Brain microvascular endothelial cell (primary cell): ENCODE data around the gene KCNAB2.

Source experiments
- DNase-seq: peaks from one replicate; pipeline ENCODE4 v3.0.0-alpha.2; 2020
- H3K27ac ChIP-seq: fragments of 250-450 bp; sonication (Bioruptor Pico); 2 replicates; pipeline ENCODE4 v1.5.1; 2020; ENCODE audit warnings: mild to moderate bottlenecking, moderate library complexity
- H3K27me3 ChIP-seq: fragments of 250-450 bp; sonication (Bioruptor Pico); replicated peaks from 2 replicates; pipeline ENCODE4 v1.5.1; 2020; ENCODE audit warnings: mild to moderate bottlenecking
- H3K36me3 ChIP-seq: fragments of 250-450 bp; sonication (Bioruptor Pico); replicated peaks from 2 replicates; pipeline ENCODE4 v1.5.1; 2020; ENCODE audit warnings: mild to moderate bottlenecking
- H3K4me3 ChIP-seq: 2 replicates; pipeline ENCODE4 v1.5.1; 2011; ENCODE audit warnings: low read depth, mild to moderate bottlenecking, control low read depth, low read length, moderate library complexity
- in situ Hi-C: cut with HindIII; loops from 2 replicates; pipeline ENCODE4 v1.10.0; 2017; ENCODE audit warnings: low sequenced_read_pairs, low pct_ligation_motif_present
- TF ChIP-seq, protein P1 (sequence below): IDR thresholded peaks from 2 replicates; pipeline ENCODE4 v1.5.1; 2011; ENCODE audit warnings: low read depth, mild to moderate bottlenecking, moderate library complexity, low read length, control low read depth, inconsistent platforms; ENCODE audit errors: missing control alignments

KCNAB2 gene

DNA sequence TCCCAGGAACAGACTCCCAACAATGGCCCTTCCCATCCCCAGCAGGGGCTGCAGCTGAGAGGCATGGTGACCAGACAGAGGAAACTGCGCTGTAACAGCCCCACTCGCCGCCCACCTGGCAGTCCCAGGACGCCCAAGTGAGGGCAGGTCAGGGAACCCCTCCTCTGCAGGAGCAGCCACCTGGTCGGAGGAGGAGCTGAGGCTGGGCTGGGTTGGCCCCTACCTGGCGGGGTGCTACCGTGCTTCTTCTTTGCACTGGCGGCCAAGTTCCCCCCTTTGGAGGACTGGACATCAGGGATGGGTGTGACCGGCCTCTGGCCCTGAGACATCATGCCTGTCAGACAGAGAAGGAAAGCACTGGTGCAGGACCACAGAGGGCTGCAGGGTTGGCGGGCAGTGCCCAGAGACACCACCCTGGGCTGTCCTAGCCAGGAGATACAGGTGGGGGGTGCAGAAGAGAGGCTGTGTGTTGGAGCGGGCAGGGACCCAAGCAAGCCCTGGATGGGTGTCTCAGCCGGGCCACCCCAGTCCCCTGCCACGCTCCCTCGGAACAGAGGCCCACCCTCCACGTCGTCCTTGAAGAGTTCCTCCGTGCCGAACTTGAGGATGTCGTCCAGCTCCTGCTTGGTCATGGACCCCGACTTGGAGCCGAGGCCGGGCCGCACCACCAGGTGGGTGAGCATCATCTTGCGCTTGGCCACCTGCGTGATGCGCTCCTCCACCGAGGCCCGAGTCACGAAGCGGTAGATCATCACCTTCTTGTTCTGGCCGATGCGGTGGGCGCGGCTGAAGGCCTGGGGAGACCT is 82.8 kb downstream of the KCNAB2 start:
- no peak for DNase-seq
- TF ChIP-seq, protein P1, sequence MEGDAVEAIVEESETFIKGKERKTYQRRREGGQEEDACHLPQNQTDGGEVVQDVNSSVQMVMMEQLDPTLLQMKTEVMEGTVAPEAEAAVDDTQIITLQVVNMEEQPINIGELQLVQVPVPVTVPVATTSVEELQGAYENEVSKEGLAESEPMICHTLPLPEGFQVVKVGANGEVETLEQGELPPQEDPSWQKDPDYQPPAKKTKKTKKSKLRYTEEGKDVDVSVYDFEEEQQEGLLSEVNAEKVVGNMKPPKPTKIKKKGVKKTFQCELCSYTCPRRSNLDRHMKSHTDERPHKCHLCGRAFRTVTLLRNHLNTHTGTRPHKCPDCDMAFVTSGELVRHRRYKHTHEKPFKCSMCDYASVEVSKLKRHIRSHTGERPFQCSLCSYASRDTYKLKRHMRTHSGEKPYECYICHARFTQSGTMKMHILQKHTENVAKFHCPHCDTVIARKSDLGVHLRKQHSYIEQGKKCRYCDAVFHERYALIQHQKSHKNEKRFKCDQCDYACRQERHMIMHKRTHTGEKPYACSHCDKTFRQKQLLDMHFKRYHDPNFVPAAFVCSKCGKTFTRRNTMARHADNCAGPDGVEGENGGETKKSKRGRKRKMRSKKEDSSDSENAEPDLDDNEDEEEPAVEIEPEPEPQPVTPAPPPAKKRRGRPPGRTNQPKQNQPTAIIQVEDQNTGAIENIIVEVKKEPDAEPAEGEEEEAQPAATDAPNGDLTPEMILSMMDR = no peak

DNA sequence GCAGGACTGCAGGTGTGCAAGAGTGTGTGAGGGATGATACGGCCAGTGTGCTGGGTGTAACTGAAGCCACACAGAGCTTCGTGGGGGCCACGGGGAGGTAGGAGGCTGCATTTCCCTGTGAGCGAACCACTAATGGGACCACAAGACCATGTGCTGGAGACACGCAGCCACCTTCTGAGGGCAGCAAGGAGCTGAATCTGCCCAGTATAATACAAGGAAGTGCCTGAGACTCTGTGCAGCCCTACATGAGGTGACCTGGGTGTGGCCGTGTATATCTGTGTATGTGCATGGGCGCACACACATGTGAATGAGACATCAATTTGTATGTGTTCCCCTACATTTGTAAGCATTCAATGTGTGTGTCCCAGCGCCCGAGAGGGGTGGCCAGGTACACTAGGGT is 83.6 kb downstream of the KCNAB2 start:
- no peaks in the 10 kb centered on the region for H3K27me3 ChIP-seq
- DNase-seq = no peak

More for the DNA sequence above, 82.8 kb downstream of the KCNAB2 start:
- H3K27ac ChIP-seq = no peak overlapping the region
- no peaks in the 10 kb centered on the region for H3K36me3 ChIP-seq
- in situ Hi-C loops = no loop called here
- H3K27me3 ChIP-seq = no peaks in the 10 kb centered on the region
- H3K4me3 ChIP-seq = no peak overlapping the region

DNA sequence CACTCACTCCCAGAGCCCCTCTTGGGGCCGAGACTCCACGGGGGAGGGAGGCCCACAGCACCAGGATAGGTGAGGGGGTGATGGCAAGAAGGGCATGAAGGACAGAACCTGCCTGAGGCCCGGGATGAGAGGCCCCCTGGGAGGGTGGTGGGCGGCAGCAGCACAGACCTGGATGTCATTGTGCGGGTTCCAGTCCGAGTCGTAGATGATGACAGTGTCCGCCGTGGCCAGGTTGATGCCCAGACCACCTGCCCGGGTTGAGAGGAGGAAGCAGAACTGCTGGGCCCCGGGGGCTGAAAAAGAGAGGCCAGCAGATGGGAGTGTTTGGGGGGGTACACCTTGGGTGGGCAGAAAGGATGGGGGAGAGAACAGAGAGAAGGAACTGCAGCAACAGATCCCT is 84.3 kb downstream of the KCNAB2 start:
- DNase-seq = no peak
- H3K4me3 ChIP-seq = no peak overlapping the region
- H3K27me3 ChIP-seq = no peaks in the 10 kb centered on the region
- in situ Hi-C loops = no loop called here
- TF ChIP-seq, protein P1 = no peak
- H3K36me3 ChIP-seq = no peaks in the 10 kb centered on the region
- H3K27ac ChIP-seq = no peak overlapping the region

More for the DNA sequence above, 83.6 kb downstream of the KCNAB2 start:
- H3K36me3 ChIP-seq = no peaks in the 10 kb centered on the region
- no peak overlapping the region for H3K27ac ChIP-seq
- TF ChIP-seq, protein P1 = no peak
- no peak overlapping the region for H3K4me3 ChIP-seq
- in situ Hi-C loops = no loop called here

DNA sequence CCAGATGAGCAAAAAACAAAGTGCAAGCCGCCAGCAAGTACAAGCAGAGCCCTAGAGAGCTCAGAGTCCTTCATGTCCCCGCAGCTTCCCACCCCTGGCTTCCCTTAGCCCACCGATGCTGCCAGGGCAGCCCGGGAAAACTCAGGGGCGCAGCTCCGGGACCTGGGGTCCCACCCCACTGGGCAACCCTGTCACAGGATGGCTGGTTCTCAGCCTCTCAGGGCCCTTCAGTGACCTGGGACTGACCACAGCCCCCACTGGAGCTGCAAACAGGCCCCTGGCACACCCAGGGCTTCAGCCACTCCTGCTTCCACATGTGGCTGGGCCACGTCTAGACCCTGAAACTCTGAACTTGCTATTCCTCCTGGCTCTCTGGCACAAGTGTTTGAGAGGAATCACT is 84.9 kb downstream of the KCNAB2 start:
- in situ Hi-C loops = no loop called here
- Histone ChIP-seq H3K27me3 (no peaks in the 10 kb centered on the region), H3K4me3 (no peak overlapping the region), H3K27ac (no peak overlapping the region), H3K36me3 (no peaks in the 10 kb centered on the region)
- TF ChIP-seq, protein P1 = no peak
- DNase-seq = no peak

DNA sequence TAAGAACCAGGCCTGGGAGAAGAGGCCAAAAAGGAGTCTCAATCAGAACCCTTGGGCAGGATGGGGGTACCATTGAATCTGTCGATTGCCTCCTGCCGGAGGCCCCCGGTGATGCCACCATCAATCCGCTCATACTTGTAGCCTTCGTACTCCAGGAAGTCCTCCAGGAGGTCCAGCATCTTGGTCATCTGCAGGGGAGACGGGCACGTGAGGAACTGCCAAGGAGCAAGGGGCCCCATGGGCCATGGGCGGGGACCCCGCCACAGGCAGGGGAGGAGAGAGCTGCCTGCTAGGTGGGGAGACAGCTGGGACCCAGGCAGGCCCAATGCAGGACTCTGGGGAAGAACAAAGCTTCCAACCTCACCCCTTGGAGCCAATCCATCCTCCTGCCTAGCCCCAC is 85.9 kb downstream of the KCNAB2 start:
- Histone ChIP-seq H3K36me3 (no peaks in the 10 kb centered on the region), H3K27me3 (no peaks in the 10 kb centered on the region)
- in situ Hi-C loops = no loop called here

More for the DNA sequence above, 85.9 kb downstream of the KCNAB2 start:
- TF ChIP-seq, protein P1 = no peak
- DNase-seq = no peak
- H3K4me3 ChIP-seq = no peak overlapping the region
- no peak overlapping the region for H3K27ac ChIP-seq
